H9 (cell line): ENCODE data around the gene OS9. TPM values are rescaled to one million over a fixed set of nuclear protein-coding genes. Genes with fewer than 3 reads are reported as not detected.

ENCODE experiments used
- DNase-seq: peaks from one replicate; pipeline ENCODE4 v3.0.0-alpha.2; 2017
- H2AFZ ChIP-seq: one replicate; pipeline ENCODE4 v1.6.1; 2013; ENCODE audit warnings: mild to moderate bottlenecking, low read length, control low read depth, moderate library complexity
- H2AK5ac ChIP-seq: 2 replicates; pipeline ENCODE4 v1.6.1; 2013; ENCODE audit warnings: low read length, control low read depth, mixed read lengths; ENCODE audit not compliant: insufficient read length
- H2BK120ac ChIP-seq: one replicate; pipeline ENCODE4 v1.6.1; 2013; ENCODE audit warnings: low read depth, mild to moderate bottlenecking, low read length, control low read depth, inconsistent platforms; ENCODE audit not compliant: poor library complexity, severe bottlenecking
- H2BK12ac ChIP-seq: 2 replicates; pipeline ENCODE4 v1.6.1; 2013; ENCODE audit warnings: low read length, control low read depth, mixed read lengths, low read depth; ENCODE audit not compliant: insufficient read length
- H2BK15ac ChIP-seq: 2 replicates; pipeline ENCODE4 v1.6.1; 2013; ENCODE audit warnings: low read depth, low read length, control low read depth
- H2BK20ac ChIP-seq: one replicate; pipeline ENCODE4 v1.6.1; 2013; ENCODE audit warnings: low read depth, mild to moderate bottlenecking, low read length, control low read depth, inconsistent platforms; ENCODE audit not compliant: poor library complexity, severe bottlenecking
- H2BK5ac ChIP-seq: 2 replicates; pipeline ENCODE4 v1.6.1; 2013; ENCODE audit warnings: low read length, control low read depth, mixed read lengths; ENCODE audit not compliant: insufficient read length
- H3K14ac ChIP-seq: 2 replicates; pipeline ENCODE4 v1.6.1; 2013; ENCODE audit warnings: low read length, control low read depth; ENCODE audit not compliant: insufficient read depth
- H3K18ac ChIP-seq: 2 replicates; pipeline ENCODE4 v1.6.1; 2013; ENCODE audit warnings: low read depth, mild to moderate bottlenecking, mixed read lengths, low read length, control low read depth; ENCODE audit not compliant: insufficient read length
- H3K23ac ChIP-seq: 2 replicates; pipeline ENCODE4 v1.6.1; 2013; ENCODE audit warnings: low read length, control low read depth, mixed read lengths, low read depth; ENCODE audit not compliant: insufficient read length
- H3K23me2 ChIP-seq: 2 replicates; pipeline ENCODE4 v1.6.1; 2013; ENCODE audit warnings: low read depth, mild to moderate bottlenecking, mixed read lengths, low read length, control low read depth; ENCODE audit not compliant: insufficient read length, poor library complexity, severe bottlenecking
- H3K27ac ChIP-seq: 2 replicates; pipeline ENCODE4 v1.5.1; 2013; ENCODE audit warnings: low read length, control low read depth, mixed read lengths, low read depth; ENCODE audit not compliant: insufficient read length
- H3K27me3 ChIP-seq: 2 replicates; pipeline ENCODE4 v1.6.1; 2013; ENCODE audit warnings: low read length, control low read depth, inconsistent platforms; ENCODE audit not compliant: insufficient read depth
- H3K4ac ChIP-seq: 2 replicates; pipeline ENCODE4 v1.6.1; 2013; ENCODE audit warnings: low read depth, mild to moderate bottlenecking, control low read depth, inconsistent platforms, low read length, moderate library complexity
- H3K4me1 ChIP-seq: 2 replicates; pipeline ENCODE4 v1.6.1; 2013; ENCODE audit warnings: low read length, control low read depth, inconsistent platforms; ENCODE audit not compliant: insufficient read depth
- H3K4me2 ChIP-seq: 2 replicates; pipeline ENCODE4 v1.6.1; 2013; ENCODE audit warnings: low read length, control low read depth, mixed read lengths; ENCODE audit not compliant: insufficient read length, insufficient read depth
- H3K56ac ChIP-seq: 2 replicates; pipeline ENCODE4 v1.6.1; 2013; ENCODE audit warnings: low read depth, mild to moderate bottlenecking, mixed read lengths, low read length, control low read depth; ENCODE audit not compliant: insufficient read length
- H3K79me1 ChIP-seq: 2 replicates; pipeline ENCODE4 v1.6.1; 2013; ENCODE audit warnings: low read depth, mild to moderate bottlenecking, moderate library complexity, low read length, control low read depth, inconsistent platforms; ENCODE audit not compliant: insufficient read depth, poor library complexity, severe bottlenecking
- H3K79me2 ChIP-seq: 2 replicates; pipeline ENCODE4 v1.6.1; 2013; ENCODE audit warnings: low read length, control low read depth, inconsistent platforms; ENCODE audit not compliant: insufficient read depth
- H3K9ac ChIP-seq: 2 replicates; pipeline ENCODE4 v1.6.1; 2013; ENCODE audit warnings: low read length, control low read depth, mixed read lengths; ENCODE audit not compliant: insufficient read length; ENCODE audit errors: extremely low read depth
- H3K9me3 ChIP-seq: one replicate; pipeline ENCODE4 v1.6.1; 2013; ENCODE audit warnings: low read depth, low read length, inconsistent platforms; ENCODE audit not compliant: control insufficient read depth
- H3T11ph ChIP-seq: one replicate; pipeline ENCODE4 v1.6.1; 2013; ENCODE audit warnings: mild to moderate bottlenecking, low read length, control low read depth, inconsistent platforms
- H4K20me1 ChIP-seq: one replicate; pipeline ENCODE4 v1.6.1; 2013; ENCODE audit not compliant: control insufficient read depth, insufficient read length, insufficient read depth
- H4K5ac ChIP-seq: 2 replicates; pipeline ENCODE4 v1.6.1; 2013; ENCODE audit warnings: low read depth, mild to moderate bottlenecking, mixed read lengths, low read length, control low read depth; ENCODE audit not compliant: insufficient read length
- H4K8ac ChIP-seq: replicated peaks from 2 replicates; pipeline ENCODE4 v1.6.1; 2013; ENCODE audit warnings: low read length, control low read depth, mixed read lengths, low read depth; ENCODE audit not compliant: insufficient read length
- H4K91ac ChIP-seq: 2 replicates; pipeline ENCODE4 v1.6.1; 2013; ENCODE audit warnings: low read depth, mild to moderate bottlenecking, moderate library complexity, mixed read lengths, low read length, control low read depth; ENCODE audit not compliant: insufficient read length
- H3K27ac Mint-ChIP-seq, 3 experiments: 2 replicates in 2 of 3; 3 replicates in 1 of 3; pipeline ENCODE4 v1.8.0; 2020 to 2021; ENCODE audit warnings: mixed read lengths in 3 of 3, mild to moderate bottlenecking in 1 of 3, moderate library complexity in 1 of 3
- H3K27me3 Mint-ChIP-seq: 2 replicates; pipeline ENCODE4 v1.8.0; 2021; ENCODE audit warnings: low read depth, mild to moderate bottlenecking, moderate library complexity, mixed read lengths
- H3K36me3 Mint-ChIP-seq, 3 experiments: 2 replicates in 2 of 3; 3 replicates in 1 of 3; pipeline ENCODE4 v1.8.0; 2020 to 2021; ENCODE audit warnings: low read depth in 3 of 3, mixed read lengths in 3 of 3; ENCODE audit not compliant: insufficient read depth in 1 of 3
- H3K4me1 Mint-ChIP-seq, 2 experiments: 2 replicates each; pipeline ENCODE4 v1.8.0; 2020; ENCODE audit warnings: mixed read lengths in 2 of 2
- H3K4me3 Mint-ChIP-seq, 2 experiments: 2 replicates in 1 of 2; 3 replicates in 1 of 2; pipeline ENCODE4 v1.8.0; 2020 to 2021; ENCODE audit warnings: mild to moderate bottlenecking in 2 of 2, mixed read lengths in 2 of 2, moderate library complexity in 1 of 2
- H3K9me3 Mint-ChIP-seq, 2 experiments: 2 replicates in 1 of 2; 3 replicates in 1 of 2; pipeline ENCODE4 v1.8.0; 2020; ENCODE audit warnings: mild to moderate bottlenecking in 2 of 2, mixed read lengths in 2 of 2, moderate library complexity in 1 of 2
- WGBS: extraction: QIAGEN DNeasy Blood & Tissue Kit; methylation state at CpG from one replicate; pipeline ENCODE4 v1.1.7; 2013; ENCODE audit warnings: missing lambda C conversion rate, low lambda C conversion rate, mixed read lengths; ENCODE audit not compliant: insufficient read length; ENCODE audit errors: extremely low coverage; 5-methylcytosine and 5-hydroxymethylcytosine counted together
- total RNA-seq: library from RNA; stranded (reverse); gene quantifications from 2 replicates; pipeline ENCODE4 v1.2.1, GENCODE V29; 2021
- TF ChIP-seq, protein P1 (sequence below): fragments of 200-600 bp; sonication (generic); conservative IDR thresholded peaks from 3 replicates; pipeline ENCODE4 v1.8.0; 2021; ENCODE audit warnings: antibody characterized with exemption, mild to moderate bottlenecking

Gene OS9
- total RNA-seq, 1 experiment from 2014 or later: 112 TPM

GRCh38 chr12:57765698-57766463 is 71.9 kb downstream of the OS9 start:
- Histone ChIP-seq H4K8ac (no peak overlapping the region), H2BK20ac (no peak overlapping the region), H3K23me2 (peaks cover 25% of the 10 kb centered on the region), H2BK120ac (no peak overlapping the region), H3K27me3 (peaks cover 31% of the 10 kb centered on the region; the same call in 1 of the 2 replicates), H2BK15ac (no peak overlapping the region), H4K5ac (no peak overlapping the region), H2AK5ac (no peak overlapping the region), H3T11ph (no peak overlapping the region), H3K27ac (no peak overlapping the region), H4K91ac (no peak overlapping the region), H3K79me2 (no peaks in the 10 kb centered on the region), H3K4ac (no peak overlapping the region), H3K14ac (no peak overlapping the region; the same call in 1 of the 2 replicates), H3K9me3 (no peaks in the 10 kb centered on the region), H3K9ac (no peak overlapping the region), H2BK5ac (no peak overlapping the region), H2AFZ (no peak overlapping the region), H3K79me1 (no peaks in the 10 kb centered on the region), H3K18ac (no peak overlapping the region), H2BK12ac (no peak overlapping the region), H3K23ac (no peak overlapping the region), H4K20me1 (no peaks in the 10 kb centered on the region), H3K56ac (no peak overlapping the region), H3K4me2 (peak overlapping the region; percentile 80), H3K4me1 (peaks cover 3% of the 10 kb centered on the region; the same call in 1 of the 2 replicates)
- peak overlapping the region; percentile 57 to 75 for H3K4me3 Mint-ChIP-seq
- no peak overlapping the region for H3K27ac Mint-ChIP-seq
- WGBS: no CpG with 5 or more reads among the region's 40 CpGs
- peaks cover 48% of the 10 kb centered on the region for H3K27me3 Mint-ChIP-seq
- peaks cover 17 to 33% (median 28%) of the 10 kb centered on the region in 3 experiments for H3K36me3 Mint-ChIP-seq
- no peaks in the 10 kb centered on the region for H3K9me3 Mint-ChIP-seq
- TF ChIP-seq, protein P1, sequence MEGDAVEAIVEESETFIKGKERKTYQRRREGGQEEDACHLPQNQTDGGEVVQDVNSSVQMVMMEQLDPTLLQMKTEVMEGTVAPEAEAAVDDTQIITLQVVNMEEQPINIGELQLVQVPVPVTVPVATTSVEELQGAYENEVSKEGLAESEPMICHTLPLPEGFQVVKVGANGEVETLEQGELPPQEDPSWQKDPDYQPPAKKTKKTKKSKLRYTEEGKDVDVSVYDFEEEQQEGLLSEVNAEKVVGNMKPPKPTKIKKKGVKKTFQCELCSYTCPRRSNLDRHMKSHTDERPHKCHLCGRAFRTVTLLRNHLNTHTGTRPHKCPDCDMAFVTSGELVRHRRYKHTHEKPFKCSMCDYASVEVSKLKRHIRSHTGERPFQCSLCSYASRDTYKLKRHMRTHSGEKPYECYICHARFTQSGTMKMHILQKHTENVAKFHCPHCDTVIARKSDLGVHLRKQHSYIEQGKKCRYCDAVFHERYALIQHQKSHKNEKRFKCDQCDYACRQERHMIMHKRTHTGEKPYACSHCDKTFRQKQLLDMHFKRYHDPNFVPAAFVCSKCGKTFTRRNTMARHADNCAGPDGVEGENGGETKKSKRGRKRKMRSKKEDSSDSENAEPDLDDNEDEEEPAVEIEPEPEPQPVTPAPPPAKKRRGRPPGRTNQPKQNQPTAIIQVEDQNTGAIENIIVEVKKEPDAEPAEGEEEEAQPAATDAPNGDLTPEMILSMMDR: no peak
- peaks cover 27 to 40% of the 10 kb centered on the region in 2 experiments for H3K4me1 Mint-ChIP-seq
- DNase-seq: peak; percentile 48
